Tibial artery (tissue), 4 donors: ENCODE data around the gene TUBGCP2.

Experiments
- DNase-seq, 2 donors: peaks; one replicate each; pipeline ENCODE4 v3.0.0-alpha.2; 2019
- H3K27ac ChIP-seq, 2 donors: fragments of 200-600 bp; sonication (generic) in 1 of 2; 1 replicate in 1 of 2; 2 replicates in 1 of 2; pipeline ENCODE4 v1.5.1; 2018 to 2019; ENCODE audit warnings: mild to moderate bottlenecking in 1 of 2
- H3K27me3 ChIP-seq, 2 donors: fragments of 200-600 bp; sonication (generic) in 1 of 2; one replicate each; pipeline versions ENCODE4 v1.5.1 to v1.6.0; 2016 to 2019
- H3K36me3 ChIP-seq, 3 donors: fragments of 200-600 bp; sonication (generic) in 2 of 3; one replicate each; pipeline ENCODE4 v1.5.1; 2016 to 2019; ENCODE audit warnings: mild to moderate bottlenecking in 2 of 3
- H3K4me1 ChIP-seq, 4 donors: fragments of 200-600 bp; sonication (generic) in 2 of 4; 1 replicate in 3 of 4; 2 replicates in 1 of 4; pipeline ENCODE4 v1.5.1; 2016 to 2019
- H3K4me3 ChIP-seq, 2 donors: fragments of 200-600 bp; sonication (generic) in 1 of 2; 1 replicate in 1 of 2; 2 replicates in 1 of 2; pipeline ENCODE4 v1.5.1; 2018 to 2019; ENCODE audit warnings: mild to moderate bottlenecking in 2 of 2
- H3K9me3 ChIP-seq, 3 donors: fragments of 200-600 bp; sonication (generic) in 1 of 3; one replicate each; pipeline ENCODE4 v1.5.1; 2016 to 2019
- CTCF ChIP-seq, 2 experiments: fragments of 200-600 bp in 1 of 2; fragments of 450-650 bp in 1 of 2; IDR thresholded peaks; one replicate each; pipeline ENCODE4 v1.5.1; 2017 to 2019; ENCODE audit warnings: antibody characterized with exemption in 2 of 2, mild to moderate bottlenecking in 1 of 2, moderate library complexity in 1 of 2
- intact Hi-C: fragments of 100-400 bp; cut with DNase I; formaldehyde crosslinking; loops from one replicate; pipeline ENCODE4 v1.15.0; 2023; ENCODE audit warnings: low total_unique reads

Gene TUBGCP2

GRCh38 chr10:133316732-133317131 is 8.1 kb upstream of the TUBGCP2 start:
- DNase-seq = no peak
- peaks cover 0 to 9% (median 5%) of the 10 kb centered on the region in 4 donors for H3K4me1 ChIP-seq
- no peak overlapping the region for H3K4me3 ChIP-seq
- peaks cover 0 to 27% of the 10 kb centered on the region in 2 donors for H3K27me3 ChIP-seq
- H3K9me3 ChIP-seq = no peaks in the 10 kb centered on the region
- no peak for TF ChIP-seq CTCF (IDR thresholded peaks at IDR 0.05)
- no peak overlapping the region for H3K27ac ChIP-seq
- intact Hi-C loops = no loop called here
- peaks cover 3 to 18% (median 5%) of the 10 kb centered on the region in 3 donors for H3K36me3 ChIP-seq

GRCh38 chr10:133316266-133316665 is 7.6 kb upstream of the TUBGCP2 start:
- H3K4me1 ChIP-seq = peaks cover 0 to 9% (median 5%) of the 10 kb centered on the region in 4 donors
- no peak for TF ChIP-seq CTCF (IDR thresholded peaks at IDR 0.05)
- H3K9me3 ChIP-seq = no peaks in the 10 kb centered on the region
- no peak overlapping the region for H3K4me3 ChIP-seq
- peaks cover 5 to 22% (median 8%) of the 10 kb centered on the region in 3 donors for H3K36me3 ChIP-seq
- H3K27me3 ChIP-seq = peaks cover 0 to 27% of the 10 kb centered on the region in 2 donors
- no peak overlapping the region for H3K27ac ChIP-seq
- intact Hi-C loops = no loop called here
- DNase-seq = no peak

GRCh38 chr10:133315847-133316246 is 7.2 kb upstream of the TUBGCP2 start:
- DNase-seq = no peak
- peaks cover 0 to 9% (median 5%) of the 10 kb centered on the region in 4 donors for H3K4me1 ChIP-seq
- no peak for TF ChIP-seq CTCF (IDR thresholded peaks at IDR 0.05)
- intact Hi-C loops = no loop called here
- no peak overlapping the region for H3K4me3 ChIP-seq
- H3K27me3 ChIP-seq = peaks cover 0 to 26% of the 10 kb centered on the region in 2 donors
- no peaks in the 10 kb centered on the region for H3K9me3 ChIP-seq
- no peak overlapping the region for H3K27ac ChIP-seq
- H3K36me3 ChIP-seq = peaks cover 5 to 24% (median 9%) of the 10 kb centered on the region in 3 donors

GRCh38 chr10:133314911-133315310 is 6.2 kb upstream of the TUBGCP2 start:
- Histone ChIP-seq H3K36me3 (peaks cover 9 to 33% (median 12%) of the 10 kb centered on the region in 3 donors), H3K27ac (no peak overlapping the region), H3K4me1 (peaks cover 0 to 9% (median 6%) of the 10 kb centered on the region in 4 donors), H3K27me3 (peaks cover 0 to 17% of the 10 kb centered on the region in 2 donors), H3K9me3 (no peaks in the 10 kb centered on the region), H3K4me3 (no peak overlapping the region)
- intact Hi-C loops = no loop called here
- no peak for DNase-seq
- TF ChIP-seq CTCF (IDR thresholded peaks at IDR 0.05) = no peak

- no peak for DNase-seq
- peaks cover 4 to 8% (median 5%) of the 10 kb centered on the region in 4 donors for H3K4me1 ChIP-seq
- H3K4me3 ChIP-seq = no peak overlapping the region
- no peaks in the 10 kb centered on the region for H3K9me3 ChIP-seq
- intact Hi-C loops = no loop called here
- no peak for TF ChIP-seq CTCF (IDR thresholded peaks at IDR 0.05)
- peaks cover 9 to 36% (median 14%) of the 10 kb centered on the region in 3 donors for H3K36me3 ChIP-seq
- H3K27me3 ChIP-seq = no peaks in the 10 kb centered on the region
- H3K27ac ChIP-seq = no peak overlapping the region
Measured at GRCh38 chr10:133313192-133313591, 4.5 kb upstream of the TUBGCP2 start.

GRCh38 chr10:133312769-133313145 is 4.1 kb upstream of the TUBGCP2 start:
- Histone ChIP-seq H3K27ac (no peak overlapping the region), H3K9me3 (no peaks in the 10 kb centered on the region), H3K4me1 (peaks cover 5 to 11% (median 7%) of the 10 kb centered on the region in 4 donors), H3K36me3 (peaks cover 9 to 36% (median 14%) of the 10 kb centered on the region in 3 donors), H3K27me3 (no peaks in the 10 kb centered on the region), H3K4me3 (no peak overlapping the region)
- no peak for DNase-seq
- no peak for TF ChIP-seq CTCF (IDR thresholded peaks at IDR 0.05)
- intact Hi-C loops = no loop called here
